NT2/D1 (cell line): Measurements from ENCODE around the gene DEPDC4.

ENCODE experiments used
- SUZ12 ChIP-seq: IDR thresholded peaks from 2 replicates; pipeline ENCODE4 v1.6.1; 2011; ENCODE audit not compliant: insufficient read length, insufficient read depth; ENCODE audit errors: extremely low read depth
- YY1 ChIP-seq: IDR thresholded peaks from 2 replicates; pipeline ENCODE4 v1.6.1; 2011; ENCODE audit not compliant: insufficient read length, insufficient read depth

DNA sequence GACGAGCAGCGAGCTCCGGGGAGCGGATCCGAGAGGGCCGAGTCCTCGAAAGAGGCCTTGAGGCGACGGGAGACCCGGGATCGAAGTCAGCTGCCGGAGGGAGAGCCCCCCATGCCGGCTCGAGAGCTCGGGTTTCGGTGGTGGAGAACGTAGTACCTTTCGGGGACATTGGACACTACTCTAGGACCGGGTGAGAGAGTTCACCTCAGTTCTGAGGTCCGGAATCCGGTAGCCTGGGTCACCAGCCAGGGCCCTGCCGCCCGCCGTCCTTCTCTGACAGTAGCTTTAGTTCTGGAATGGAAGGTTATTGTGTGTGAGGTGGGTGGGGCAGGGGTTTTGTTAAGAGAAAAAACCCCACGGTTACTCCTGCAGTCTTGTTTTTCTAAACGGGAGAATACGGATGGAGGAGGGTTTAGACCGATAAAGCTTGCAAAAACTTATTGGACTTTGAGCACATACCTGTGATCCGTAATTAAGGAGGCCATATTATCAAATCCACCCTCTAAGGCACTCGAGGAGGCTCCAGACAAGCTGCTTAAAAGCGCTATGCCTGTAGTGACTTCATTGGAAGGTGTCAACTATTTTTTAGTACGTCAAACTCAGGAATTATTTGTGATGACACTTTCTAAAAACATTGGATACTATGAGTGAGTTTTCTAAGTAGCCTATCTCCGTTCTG, 863 bp upstream of the DEPDC4 start:
- no peak for TF ChIP-seq YY1
- no peak for TF ChIP-seq SUZ12
